RKO (cell line): Measurements from ENCODE around the gene RHOT2.

Source experiments
- DNase-seq: peaks from one replicate; pipeline ENCODE4 v3.0.0-alpha.2; 2016; ENCODE audit warnings: low spot score

The RHOT2 gene

DNA sequence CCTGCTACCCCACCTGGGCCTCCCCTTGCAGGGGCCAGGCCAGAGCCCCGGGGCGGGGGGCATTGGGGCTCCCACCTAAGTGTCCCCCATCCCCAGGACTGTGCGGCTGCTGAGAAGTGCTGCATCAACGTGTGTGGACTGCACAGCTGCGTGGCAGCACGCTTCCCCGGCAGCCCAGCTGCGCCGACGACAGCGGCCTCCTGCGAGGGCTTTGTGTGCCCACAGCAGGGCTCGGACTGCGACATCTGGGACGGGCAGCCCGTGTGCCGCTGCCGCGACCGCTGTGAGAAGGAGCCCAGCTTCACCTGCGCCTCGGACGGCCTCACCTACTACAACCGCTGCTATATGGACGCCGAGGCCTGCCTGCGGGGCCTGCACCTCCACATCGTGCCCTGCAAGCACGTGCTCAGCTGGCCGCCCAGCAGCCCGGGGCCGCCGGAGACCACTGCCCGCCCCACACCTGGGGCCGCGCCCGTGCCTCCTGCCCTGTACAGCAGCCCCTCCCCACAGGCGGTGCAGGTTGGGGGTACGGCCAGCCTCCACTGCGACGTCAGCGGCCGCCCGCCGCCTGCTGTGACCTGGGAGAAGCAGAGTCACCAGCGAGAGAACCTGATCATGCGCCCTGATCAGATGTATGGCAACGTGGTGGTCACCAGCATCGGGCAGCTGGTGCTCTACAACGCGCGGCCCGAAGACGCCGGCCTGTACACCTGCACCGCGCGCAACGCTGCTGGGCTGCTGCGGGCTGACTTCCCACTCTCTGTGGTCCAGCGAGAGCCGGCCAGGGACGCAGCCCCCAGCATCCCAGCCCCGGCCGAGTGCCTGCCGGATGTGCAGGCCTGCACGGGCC, 35.2 kb upstream of the RHOT2 start:
- no peak for DNase-seq

DNA sequence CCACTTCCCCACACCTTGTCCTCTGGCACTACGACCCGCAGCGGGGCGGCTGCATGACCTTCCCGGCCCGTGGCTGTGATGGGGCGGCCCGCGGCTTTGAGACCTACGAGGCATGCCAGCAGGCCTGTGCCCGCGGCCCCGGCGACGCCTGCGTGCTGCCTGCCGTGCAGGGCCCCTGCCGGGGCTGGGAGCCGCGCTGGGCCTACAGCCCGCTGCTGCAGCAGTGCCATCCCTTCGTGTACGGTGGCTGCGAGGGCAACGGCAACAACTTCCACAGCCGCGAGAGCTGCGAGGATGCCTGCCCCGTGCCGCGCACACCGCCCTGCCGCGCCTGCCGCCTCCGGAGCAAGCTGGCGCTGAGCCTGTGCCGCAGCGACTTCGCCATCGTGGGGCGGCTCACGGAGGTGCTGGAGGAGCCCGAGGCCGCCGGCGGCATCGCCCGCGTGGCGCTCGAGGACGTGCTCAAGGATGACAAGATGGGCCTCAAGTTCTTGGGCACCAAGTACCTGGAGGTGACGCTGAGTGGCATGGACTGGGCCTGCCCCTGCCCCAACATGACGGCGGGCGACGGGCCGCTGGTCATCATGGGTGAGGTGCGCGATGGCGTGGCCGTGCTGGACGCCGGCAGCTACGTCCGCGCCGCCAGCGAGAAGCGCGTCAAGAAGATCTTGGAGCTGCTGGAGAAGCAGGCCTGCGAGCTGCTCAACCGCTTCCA, 34.4 kb upstream of the RHOT2 start:
- DNase-seq, result no peak

DNA sequence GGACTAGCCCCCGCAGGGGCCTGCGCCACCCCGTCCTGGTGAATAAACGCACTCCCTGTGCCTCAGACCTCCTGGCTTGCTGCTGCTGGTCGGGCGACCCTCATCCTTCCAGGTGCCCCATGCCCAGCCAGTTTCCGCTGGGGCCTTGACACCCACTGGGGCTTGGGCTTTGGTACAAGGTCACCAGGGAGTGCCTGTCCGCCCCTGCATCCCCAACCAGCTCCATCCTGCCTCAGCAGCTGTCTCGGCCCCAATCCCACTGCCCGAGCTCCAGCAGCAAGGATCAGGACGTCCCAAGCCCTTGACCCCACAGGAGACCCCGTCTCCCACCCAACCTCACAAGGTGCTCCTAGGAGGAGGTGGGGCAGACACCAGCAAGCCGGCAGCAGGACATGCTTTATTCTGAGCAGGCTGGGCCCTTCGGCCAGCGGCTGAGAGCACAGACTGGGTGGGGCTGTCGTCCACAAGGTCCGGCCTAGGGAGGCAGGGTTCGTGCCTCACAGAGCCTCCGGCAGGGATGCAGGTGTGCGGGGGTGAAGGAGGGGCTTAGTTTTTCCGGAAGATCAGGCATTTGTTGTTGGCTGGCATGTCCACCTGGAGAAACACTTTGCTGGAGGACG, 33.8 kb upstream of the RHOT2 start:
- DNase-seq, result no peak

DNA sequence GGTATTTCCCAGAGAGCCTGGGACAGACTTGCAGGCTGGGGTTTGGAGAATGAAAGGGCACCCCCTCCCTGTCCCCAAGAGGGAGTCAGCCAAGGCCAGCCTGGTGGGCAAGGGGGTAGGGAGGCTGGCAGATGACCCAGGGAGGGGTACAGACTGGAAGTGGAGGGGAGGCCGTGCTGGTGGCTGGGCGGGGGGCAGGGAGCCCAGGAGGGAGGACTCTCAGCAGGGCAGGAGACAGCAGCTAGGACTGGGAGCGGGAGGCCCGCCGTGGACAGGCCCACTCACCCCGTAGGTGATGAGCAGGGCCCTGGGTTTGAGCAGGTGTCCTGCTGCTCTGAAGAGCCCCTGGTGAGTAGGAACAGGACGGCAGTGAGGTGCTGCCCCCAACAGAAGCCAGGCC, 32.9 kb upstream of the RHOT2 start:
- no peak for DNase-seq

DNA sequence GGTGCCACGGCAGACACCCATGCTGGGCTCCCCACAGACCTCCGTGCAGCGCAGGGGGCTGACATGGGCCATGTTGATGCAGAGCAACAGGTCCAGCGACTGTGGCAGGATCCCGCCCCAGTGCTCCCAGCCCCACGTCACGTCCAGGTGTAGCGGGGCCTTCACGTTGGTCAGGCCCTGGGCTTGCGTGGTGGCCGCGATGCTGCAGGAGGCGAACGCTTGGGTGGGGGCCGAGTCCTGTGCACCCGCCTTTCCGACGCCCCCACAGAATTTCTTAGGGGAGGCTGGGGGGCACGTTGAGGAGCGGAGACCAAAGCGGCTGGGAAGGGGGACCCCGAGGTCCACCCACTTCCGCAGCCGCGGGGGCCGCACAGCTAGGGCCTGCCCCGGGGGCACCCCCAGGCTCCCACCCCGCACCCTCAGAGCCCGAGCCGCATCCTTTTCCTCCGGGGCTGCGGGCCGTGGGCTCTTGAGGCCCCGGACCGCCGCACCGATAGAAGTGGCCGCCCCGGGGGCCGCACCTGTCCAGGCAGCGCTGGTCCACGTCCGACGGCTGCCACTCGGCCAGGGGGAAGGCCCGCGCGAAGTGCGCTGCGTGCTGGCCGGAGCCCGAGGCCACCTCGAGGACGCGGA, 32.2 kb upstream of the RHOT2 start:
- no peak for DNase-seq

DNA sequence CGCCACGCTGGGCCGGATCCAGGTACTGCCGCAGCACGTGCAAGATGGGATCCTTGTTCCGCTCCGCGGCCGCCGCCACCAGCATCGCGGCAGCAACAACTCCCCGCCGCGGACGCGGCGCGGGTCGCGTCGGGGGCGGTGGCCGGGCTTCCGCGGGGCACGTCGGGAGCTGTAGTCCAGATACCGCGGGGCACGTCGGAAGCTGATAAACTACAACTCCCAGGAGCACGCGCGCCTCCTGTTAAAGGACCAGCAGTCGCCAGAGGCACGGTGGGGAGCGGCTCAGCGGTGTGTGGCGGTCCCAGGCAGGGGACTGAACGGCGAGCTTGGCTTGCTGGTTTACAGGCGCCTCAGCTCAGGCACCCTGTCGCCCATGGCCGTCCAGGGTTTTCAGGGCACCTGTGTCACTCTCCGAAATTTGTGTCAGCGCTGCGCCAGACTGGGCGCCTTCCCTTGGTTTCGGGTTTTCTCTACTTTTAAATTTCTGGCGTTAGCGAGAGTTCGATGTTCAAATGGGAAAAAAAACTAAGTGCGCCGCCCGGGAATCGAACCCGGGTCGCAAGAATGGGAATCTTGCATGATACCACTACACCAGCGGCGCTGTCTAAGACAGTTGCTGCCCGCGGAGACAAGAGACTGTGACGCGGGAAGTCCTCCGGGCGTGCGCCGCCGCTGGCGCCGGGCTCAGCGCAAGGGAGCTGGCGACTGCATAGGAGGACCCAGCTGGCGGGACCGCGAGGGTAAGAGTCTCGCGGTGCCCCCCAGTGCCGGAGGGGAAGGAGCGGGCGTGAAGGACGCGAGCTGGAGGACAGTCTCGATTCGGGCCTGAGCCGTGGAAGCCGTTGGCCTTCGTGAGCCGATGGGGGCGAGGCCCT, 31.5 kb upstream of the RHOT2 start, which contains the start of gene METTL26:
TSS of gene METTL26 (minus strand) at position 100 of the 875 bp plus-strand sequence. CDS start at position 85, 15 bp downstream.
- DNase-seq, result peak; percentile 95

DNA sequence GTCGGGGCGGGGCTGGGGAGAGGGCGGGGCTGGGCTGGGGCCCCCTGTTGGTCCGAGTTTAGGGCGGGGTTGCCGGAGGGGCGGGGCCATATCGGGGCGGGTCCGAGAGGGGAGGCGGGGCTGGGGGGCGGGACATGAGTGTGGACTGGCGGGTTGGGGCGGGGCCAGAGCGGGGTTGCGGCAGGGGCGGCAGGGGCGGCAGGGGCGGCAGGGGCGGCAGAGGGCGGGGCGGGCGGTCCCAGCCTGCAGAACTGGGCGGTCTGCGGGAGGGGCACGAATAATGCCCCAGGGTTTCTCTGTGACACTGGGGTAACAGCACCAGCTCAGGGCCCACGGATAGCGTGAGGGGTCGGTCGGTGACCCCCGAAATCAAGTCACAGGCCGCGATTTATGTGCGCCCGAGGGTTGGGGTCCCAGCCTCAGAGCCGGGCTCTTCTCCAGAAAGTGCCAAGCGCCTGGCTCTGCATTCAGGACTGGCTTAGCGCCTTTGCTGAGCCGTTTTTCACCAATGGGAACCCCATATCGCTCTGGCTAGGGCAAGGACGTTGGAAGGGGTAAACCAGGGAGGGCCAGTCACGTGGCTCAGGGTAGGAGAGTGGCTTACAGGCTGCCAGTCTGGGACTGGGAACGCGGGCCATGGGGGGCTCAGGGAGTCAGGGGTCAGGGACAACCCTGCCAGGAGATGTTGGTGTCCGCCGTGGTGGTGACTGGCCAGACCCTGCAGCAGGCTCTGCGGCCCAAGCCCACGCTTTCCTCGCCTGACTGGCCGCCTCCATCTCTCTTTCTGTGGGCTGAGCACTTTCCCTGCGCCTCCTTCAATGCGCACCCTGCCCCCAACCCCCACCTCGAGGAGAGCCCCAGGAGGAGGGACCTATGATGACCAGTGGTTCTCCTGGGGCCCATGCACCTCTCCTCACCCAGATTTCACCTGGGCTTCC, 30.6 kb upstream of the RHOT2 start:
- no peak for DNase-seq

DNA sequence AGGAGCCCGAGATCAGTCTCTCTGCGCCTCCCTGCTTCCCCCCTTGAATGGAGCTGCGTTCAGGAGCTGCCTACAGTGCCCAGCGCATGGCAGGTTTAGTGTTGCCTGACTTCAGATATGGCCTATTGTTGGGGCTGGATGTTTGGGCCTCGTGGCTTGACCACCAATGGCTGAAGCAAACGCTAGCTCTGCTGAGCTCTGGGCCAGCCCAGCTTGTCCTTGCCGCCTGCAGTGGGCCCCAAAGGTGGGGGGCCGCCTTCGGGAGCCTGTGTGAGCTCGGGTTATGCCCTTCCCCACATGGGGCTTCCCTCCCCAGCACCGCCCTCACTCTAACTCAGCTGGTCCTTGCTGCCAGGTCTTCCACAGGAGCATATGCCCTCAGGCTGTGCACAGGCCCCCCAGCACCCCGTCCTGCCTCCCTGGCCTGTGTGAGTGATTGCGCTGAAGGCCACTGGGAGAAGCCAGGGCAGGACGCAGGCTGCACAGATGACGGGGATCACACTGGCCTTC, 29.8 kb upstream of the RHOT2 start:
- DNase-seq, result no peak

DNA sequence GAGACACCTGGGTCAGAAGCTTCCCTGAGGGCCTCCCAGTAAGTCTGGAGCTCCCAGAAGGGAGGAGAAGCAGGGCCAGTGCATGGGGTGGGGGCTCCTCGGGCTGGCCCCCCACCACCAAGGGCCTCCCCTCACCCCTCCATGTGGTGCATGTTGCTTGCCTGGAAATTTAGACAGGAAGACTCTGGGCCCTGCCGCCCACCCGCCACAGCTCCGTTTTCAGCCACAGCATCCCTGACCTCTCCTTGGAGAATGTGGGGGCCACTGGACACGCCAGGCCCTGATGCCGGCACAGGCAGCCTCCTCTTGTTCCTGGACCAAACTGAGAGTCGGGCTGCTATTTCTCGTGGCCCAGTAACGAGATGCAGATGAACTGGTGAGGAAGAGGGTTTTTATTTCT, 29.1 kb upstream of the RHOT2 start:
- no peak for DNase-seq

DNA sequence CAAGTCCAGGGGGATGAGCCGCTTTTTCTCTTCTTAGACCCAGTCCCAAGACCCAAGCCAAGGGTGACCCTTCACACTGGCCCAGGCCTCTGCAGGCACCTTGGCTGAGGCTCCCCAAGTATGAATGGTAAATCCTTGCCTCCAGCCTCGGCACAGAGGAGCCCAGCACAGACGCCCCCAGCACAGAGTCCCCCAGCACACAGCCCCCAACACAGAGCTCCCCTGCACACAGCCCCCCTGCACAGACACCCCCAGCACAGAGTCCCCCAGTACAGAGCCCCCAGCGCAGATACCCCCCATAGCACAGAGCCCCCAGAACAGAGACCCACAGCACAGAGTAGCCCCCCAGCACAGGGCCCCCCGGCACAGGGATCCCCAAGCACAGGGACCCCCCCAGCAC, 27.3 kb upstream of the RHOT2 start:
- no peak for DNase-seq

DNA sequence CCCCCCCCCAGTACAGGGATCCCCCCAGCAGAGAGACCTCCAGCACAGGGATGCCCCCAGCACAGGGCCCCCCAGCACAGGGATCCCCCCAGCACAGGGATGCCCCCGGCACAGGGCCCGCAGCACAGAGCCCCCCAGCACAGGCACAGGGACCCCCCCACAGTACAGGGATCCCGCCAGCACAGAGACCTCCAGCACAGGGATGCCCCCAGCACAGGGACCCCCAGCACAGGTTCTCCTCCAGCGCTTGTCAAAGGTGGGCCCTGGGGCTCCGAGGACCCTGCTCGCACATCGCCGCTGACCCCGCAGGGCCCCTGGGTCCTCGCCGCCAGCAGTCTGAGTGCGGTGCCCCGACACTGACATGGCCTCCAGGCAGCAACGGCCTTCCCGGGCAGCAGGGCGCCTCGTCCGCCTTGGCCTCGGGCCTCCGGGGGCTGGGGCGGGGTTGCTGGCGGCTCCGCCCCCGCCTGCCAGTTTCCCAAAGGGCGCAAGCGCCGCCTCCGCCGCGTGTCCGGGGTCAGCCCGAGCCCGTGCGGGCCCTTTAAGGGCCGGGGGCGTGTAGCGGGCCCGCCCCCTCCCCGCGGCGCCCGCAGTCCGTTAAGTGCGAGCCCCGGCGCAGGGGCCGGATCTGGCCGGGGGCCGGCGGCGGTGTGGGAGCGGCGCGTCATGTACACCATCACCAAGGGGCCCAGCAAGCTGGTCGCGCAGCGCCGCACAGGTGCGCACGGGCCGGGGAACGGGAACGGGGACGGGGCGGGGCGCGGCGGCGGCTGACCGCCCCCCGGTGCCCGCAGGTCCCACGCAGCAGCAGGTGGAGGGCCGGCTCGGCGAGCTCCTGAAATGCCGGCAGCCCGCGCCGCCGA, 26.4 kb upstream of the RHOT2 start, which contains the start of gene MCRIP2:
TSS of gene MCRIP2 (plus strand) at position 503 of the 863 bp plus-strand sequence. CDS start at position 667, 164 bp downstream.
- peak; percentile 90 for DNase-seq

DNA sequence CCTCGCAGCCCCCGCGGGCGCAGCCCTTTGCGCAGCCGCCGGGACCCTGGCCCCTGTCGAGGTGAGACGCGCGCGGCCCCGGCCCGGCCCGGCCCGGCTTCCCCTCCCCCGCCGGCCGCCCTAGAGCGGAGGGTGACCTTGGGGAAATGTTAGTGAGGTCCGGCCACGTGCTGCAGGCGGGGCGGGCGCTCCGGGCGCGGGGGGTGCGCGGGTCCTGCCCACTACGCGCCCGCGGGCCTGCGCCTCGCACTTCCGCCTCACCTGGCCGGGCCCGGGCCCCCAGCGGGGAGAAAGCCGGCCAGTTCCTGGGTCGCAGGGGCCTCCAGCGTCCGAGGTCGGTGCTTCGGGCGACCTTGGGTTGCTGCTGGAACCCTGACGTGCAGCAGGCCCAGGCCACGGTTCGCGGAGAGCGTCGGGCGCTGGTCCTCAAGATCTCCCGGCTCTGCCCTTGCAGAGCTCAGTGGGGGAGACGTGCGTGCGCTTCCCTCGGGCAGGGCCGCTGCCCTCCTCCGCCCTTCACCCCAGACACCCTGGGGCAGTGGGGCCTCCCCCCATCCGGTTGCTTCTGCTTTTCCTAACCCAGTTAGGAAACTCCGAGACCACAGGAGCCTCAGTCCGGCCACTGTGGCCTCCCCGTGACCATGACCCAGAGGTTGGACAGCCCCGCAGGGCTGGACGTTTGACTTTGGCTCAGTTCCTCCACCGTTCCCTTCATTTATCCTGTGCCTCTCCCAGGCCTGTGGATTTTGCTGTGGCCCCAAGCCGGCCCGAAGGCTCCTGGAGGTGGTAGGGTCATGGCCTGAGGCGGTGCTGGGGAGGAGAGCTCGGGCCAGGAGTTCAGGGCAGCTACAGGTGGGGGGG, 25.5 kb upstream of the RHOT2 start:
- peak; percentile 55 for DNase-seq

DNA sequence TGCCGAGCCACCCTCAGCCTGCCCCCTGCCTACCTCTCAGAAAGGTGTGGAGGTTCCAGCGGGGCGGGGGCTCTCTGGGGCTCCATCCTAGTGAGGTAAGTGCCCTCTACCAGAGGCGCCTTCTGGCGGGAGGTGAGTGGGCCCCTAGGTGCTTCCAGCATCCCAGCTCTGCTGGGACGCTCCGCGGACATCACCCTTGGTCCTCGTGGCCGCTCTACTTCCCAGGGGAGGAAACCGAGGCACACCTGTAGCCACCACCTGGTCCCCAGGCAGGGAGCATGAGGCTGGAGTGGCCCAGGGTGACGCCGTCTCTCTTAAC, 24.9 kb upstream of the RHOT2 start:
- no peak for DNase-seq

DNA sequence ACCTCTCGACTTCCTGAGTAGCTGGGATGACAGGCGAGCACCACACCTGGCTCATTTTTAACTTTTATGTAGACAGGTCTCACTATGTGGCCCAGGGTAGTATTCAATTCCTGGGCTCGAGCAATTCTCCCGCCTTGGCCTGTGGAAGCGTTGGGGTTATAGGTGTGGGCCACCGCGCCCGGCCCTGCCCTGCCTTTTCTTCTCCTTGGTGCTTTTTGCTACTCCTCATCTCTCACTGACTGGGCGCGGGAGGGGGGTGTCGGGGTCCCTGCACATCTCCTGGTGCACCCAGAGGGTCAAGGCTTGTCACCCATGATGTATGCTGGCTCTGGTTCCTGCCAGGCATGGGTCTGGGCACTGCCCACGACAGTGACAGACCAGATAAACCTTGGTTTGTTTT, 23.4 kb upstream of the RHOT2 start:
- no peak for DNase-seq

DNA sequence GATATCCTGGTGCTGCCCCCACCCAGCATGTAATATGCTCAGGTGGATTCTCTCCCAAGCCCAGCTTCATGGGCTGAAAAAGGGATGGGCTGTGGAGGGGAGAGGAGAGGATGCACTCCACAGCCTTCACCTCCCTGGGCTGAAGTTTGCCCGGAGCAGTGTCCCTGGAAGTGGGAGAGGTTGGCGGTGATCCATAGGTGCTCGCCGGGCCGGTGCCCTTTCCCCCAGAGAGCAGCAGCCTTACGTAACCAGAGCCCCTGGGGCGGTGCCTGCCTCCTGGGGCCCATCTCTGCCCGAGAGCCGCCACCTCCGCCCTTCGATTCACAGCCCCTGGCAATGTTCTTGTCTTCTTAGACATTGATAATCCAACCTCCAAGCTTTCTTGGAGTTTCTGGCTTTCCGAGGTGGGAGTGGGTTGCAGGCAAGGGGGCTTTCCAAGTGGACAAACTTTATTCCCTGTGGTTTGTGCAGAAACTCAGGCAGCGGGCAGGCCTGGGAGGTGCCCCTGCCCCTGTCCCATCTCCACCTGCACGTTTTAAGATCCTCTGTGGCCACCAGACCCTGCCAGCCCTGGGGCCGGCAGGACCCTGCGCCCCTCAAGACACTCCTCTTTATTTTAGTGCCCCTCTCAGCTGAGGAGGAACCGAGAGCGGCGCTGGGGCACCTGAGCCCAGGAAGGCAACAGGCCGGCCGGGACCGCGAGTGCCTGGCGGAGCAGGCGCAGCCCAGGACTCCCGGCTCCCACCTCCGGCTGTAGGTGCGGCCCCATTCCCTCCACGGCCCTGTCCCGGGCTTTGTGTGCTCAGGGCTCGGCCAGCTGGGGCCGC, 21.9 kb upstream of the RHOT2 start:
- no peak for DNase-seq

DNA sequence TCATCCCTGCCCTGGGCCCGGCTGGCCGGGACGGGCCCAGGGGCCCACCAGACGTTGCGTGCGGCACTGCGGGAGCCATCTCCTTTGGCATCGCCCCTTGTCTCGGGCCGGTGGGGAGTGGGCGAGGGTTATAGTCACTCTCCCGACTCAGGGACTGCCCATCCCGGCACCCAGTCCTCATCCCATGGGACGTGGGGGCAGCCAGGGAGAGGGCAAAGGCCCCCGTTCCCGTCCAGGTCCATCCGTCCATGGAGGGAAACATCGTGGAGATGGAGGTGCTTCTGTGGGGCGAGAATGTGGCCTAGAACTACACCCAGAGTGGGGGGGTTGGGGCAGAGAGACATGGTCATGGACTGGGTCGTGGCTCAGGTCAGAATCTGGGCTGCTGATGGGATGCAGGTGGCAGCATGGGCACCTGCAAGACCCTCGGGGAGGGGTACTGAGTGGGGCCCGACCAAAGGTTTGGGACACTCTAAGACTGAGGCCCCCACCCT, 21.2 kb upstream of the RHOT2 start:
- DNase-seq, result no peak
